GM12873 (cell line): ENCODE data around the gene MLST8.

Experiments used
- CTCF ChIP-seq: IDR thresholded peaks from 2 replicates; pipeline ENCODE4 v1.5.1; 2012; ENCODE audit warnings: low read depth, mild to moderate bottlenecking, moderate library complexity, low read length, control low read depth; ENCODE audit not compliant: insufficient read depth; ENCODE audit errors: missing control alignments

MLST8 gene

GRCh38 chr16:2174396-2175131, 30.7 kb upstream of the MLST8 start:
- no peak for TF ChIP-seq CTCF

- no peak for TF ChIP-seq CTCF
Observed at GRCh38 chr16:2175454-2175853, 29.8 kb upstream of the MLST8 start.

GRCh38 chr16:2176047-2176446, 29.2 kb upstream of the MLST8 start:
- TF ChIP-seq CTCF = no peak

- no peak for TF ChIP-seq CTCF
Observed at GRCh38 chr16:2177101-2177500, 28.2 kb upstream of the MLST8 start.

GRCh38 chr16:2177561-2177960, 27.7 kb upstream of the MLST8 start:
- TF ChIP-seq CTCF = no peak

- TF ChIP-seq CTCF = no peak
Observed at GRCh38 chr16:2178321-2179106, 26.7 kb upstream of the MLST8 start.

- TF ChIP-seq CTCF = no peak
Observed at GRCh38 chr16:2179107-2179501, 26.1 kb upstream of the MLST8 start.
